Kidney epithelial cell (primary cell): ENCODE results near the gene FBXW5. TPM values are rescaled to one million over a fixed set of nuclear protein-coding genes. Genes with fewer than 3 reads are reported as not detected.

Experiments used
- DNase-seq: peaks from one replicate; pipeline ENCODE4 v3.0.0-alpha.2; 2010; ENCODE audit warnings: low read depth
- H3K27me3 ChIP-seq: 2 replicates; pipeline ENCODE4 v1.6.0; 2011; ENCODE audit warnings: low read length; ENCODE audit not compliant: control insufficient read depth, insufficient read depth
- H3K36me3 ChIP-seq: 2 replicates; pipeline ENCODE4 v1.5.1; 2011; ENCODE audit warnings: low read length; ENCODE audit not compliant: control insufficient read depth, insufficient read depth
- H3K4me3 ChIP-seq: 2 replicates; pipeline ENCODE4 v1.5.1; 2011; ENCODE audit warnings: low read depth, mild to moderate bottlenecking, control low read depth, low read length
- CTCF ChIP-seq: IDR thresholded peaks from 2 replicates; pipeline ENCODE4 v1.5.1; 2011; ENCODE audit warnings: mild to moderate bottlenecking, moderate library complexity, low read length, control low read depth, inconsistent platforms; ENCODE audit not compliant: insufficient read depth, poor library complexity, severe bottlenecking
- total RNA-seq: library from RNA; depleted of rRNA; stranded (reverse); fragments of >200 nt; gene quantifications from 2 replicates; pipeline ENCODE4 v1.2.3, GENCODE V29; 2015

FBXW5 gene
- total RNA-seq, 1 donor from 2014 or later: 174 TPM

- no peak for DNase-seq
- Histone ChIP-seq H3K4me3 (no peak overlapping the region), H3K36me3 (no peaks in the 10 kb centered on the region), H3K27me3 (peaks cover 2% of the 10 kb centered on the region)
- TF ChIP-seq CTCF: no peak
These were observed 29.4 kb upstream of the FBXW5 start for GRCh38 chr9:136973618-136974617.

- no peak for TF ChIP-seq CTCF
- DNase-seq: no peak
- H3K27me3 ChIP-seq: peaks cover 2% of the 10 kb centered on the region
- H3K4me3 ChIP-seq: no peak overlapping the region
- H3K36me3 ChIP-seq: no peaks in the 10 kb centered on the region
These were observed 28.2 kb upstream of the FBXW5 start for GRCh38 chr9:136972743-136973142.

- H3K27me3 ChIP-seq: peaks cover 2% of the 10 kb centered on the region
- DNase-seq: no peak
- no peak overlapping the region for H3K4me3 ChIP-seq
- no peaks in the 10 kb centered on the region for H3K36me3 ChIP-seq
- no peak for TF ChIP-seq CTCF
These were observed 27.8 kb upstream of the FBXW5 start for GRCh38 chr9:136972335-136972734.

- Histone ChIP-seq H3K36me3 (no peaks in the 10 kb centered on the region), H3K27me3 (peaks cover 2% of the 10 kb centered on the region), H3K4me3 (no peak overlapping the region)
- TF ChIP-seq CTCF: no peak
- no peak for DNase-seq
These were observed 27.2 kb upstream of the FBXW5 start for GRCh38 chr9:136971746-136972145.

GRCh38 chr9:136970361-136970760 is 25.8 kb upstream of the FBXW5 start:
- Histone ChIP-seq H3K36me3 (no peaks in the 10 kb centered on the region), H3K27me3 (peaks cover 4% of the 10 kb centered on the region), H3K4me3 (no peak overlapping the region)
- TF ChIP-seq CTCF: no peak
- no peak for DNase-seq
